Common myeloid progenitor, CD34-positive (primary cell): ENCODE measurements around the gene CCDC171.

Experiments used
- CTCF ChIA-PET: fragments of 350-600 bp; sonication (Branson Sonifier 250); formaldehyde crosslinking; loops from one replicate; lab custom pipeline; 2021; ENCODE audit warnings: antibody characterized with exemption; lab: Charles Lee
- POLR2A ChIA-PET: fragments of 350-600 bp; sonication (Branson Sonifier 250); formaldehyde crosslinking; loops from one replicate; lab custom pipeline; 2021; ENCODE audit warnings: antibody characterized with exemption; lab: Charles Lee
- DNase-seq, 3 donors: peaks; one replicate each; pipeline versions ENCODE4 v3.0.0 to v3.0.0-alpha.2; 2013
- H3K27ac ChIP-seq, 2 experiments: 1 replicate in 1 of 2; 2 replicates in 1 of 2; pipeline ENCODE4 v1.7.0; 2013; ENCODE audit warnings: inconsistent platforms in 2 of 2, low read length in 2 of 2, mild to moderate bottlenecking in 2 of 2, low read depth in 1 of 2, moderate library complexity in 1 of 2; ENCODE audit not compliant: severe bottlenecking in 2 of 2, insufficient read depth in 1 of 2, poor library complexity in 1 of 2
- H3K27me3 ChIP-seq, 5 experiments: replicated peaks in 2 of 5; 1 replicate in 3 of 5; 2 replicates in 2 of 5; pipeline versions ENCODE4 v1.6.1 to v1.7.0; 2013; ENCODE audit warnings: low read length in 4 of 5, mild to moderate bottlenecking in 2 of 5, moderate library complexity in 2 of 5, inconsistent platforms in 1 of 5; ENCODE audit not compliant: insufficient read depth in 5 of 5, control insufficient read depth in 4 of 5
- H3K36me3 ChIP-seq, 4 experiments: 1 replicate in 2 of 4; 2 replicates in 2 of 4; pipeline versions ENCODE4 v1.6.1 to v1.7.0; 2013; ENCODE audit warnings: low read length in 3 of 4, control low read depth in 1 of 4, mild to moderate bottlenecking in 1 of 4; ENCODE audit not compliant: control insufficient read depth in 4 of 4, insufficient read depth in 4 of 4
- H3K4me1 ChIP-seq, 4 experiments: 1 replicate in 3 of 4; 2 replicates in 1 of 4; pipeline versions ENCODE4 v1.6.1 to v1.7.1; 2013; ENCODE audit warnings: low read length in 3 of 4, mild to moderate bottlenecking in 3 of 4, control low read depth in 1 of 4, inconsistent platforms in 1 of 4, moderate library complexity in 1 of 4; ENCODE audit not compliant: control insufficient read depth in 4 of 4, insufficient read depth in 4 of 4; ENCODE audit errors: control extremely low read depth in 1 of 4
- H3K4me3 ChIP-seq, 7 experiments: 1 replicate in 4 of 7; 2 replicates in 3 of 7; pipeline versions ENCODE4 v1.5.1 to v1.7.0; 2013; ENCODE audit warnings: mild to moderate bottlenecking in 7 of 7, low read length in 6 of 7, moderate library complexity in 6 of 7, inconsistent platforms in 2 of 7, low read depth in 2 of 7, control low read depth in 1 of 7; ENCODE audit not compliant: insufficient read depth in 4 of 7, control insufficient read depth in 1 of 7; ENCODE audit errors: extremely low read depth in 1 of 7
- H3K9me3 ChIP-seq, 5 experiments: 1 replicate in 4 of 5; 2 replicates in 1 of 5; pipeline versions ENCODE4 v1.6.1 to v1.7.1; 2013; ENCODE audit warnings: low read length in 4 of 5, mild to moderate bottlenecking in 2 of 5, inconsistent platforms in 1 of 5, low read depth in 1 of 5, moderate library complexity in 1 of 5; ENCODE audit not compliant: control insufficient read depth in 4 of 5, insufficient read depth in 2 of 5; ENCODE audit errors: control extremely low read depth in 1 of 5
- WGBS: methylation state at CpG from one replicate; pipeline ENCODE4 v1.1.5; 2013; ENCODE audit not compliant: insufficient coverage; 5-methylcytosine and 5-hydroxymethylcytosine counted together

Gene CCDC171

GRCh38 chr9:15736569-15736968, 183.7 kb downstream of the CCDC171 start:
- H3K27me3 ChIP-seq = no peaks in the 10 kb centered on the region
- 97% methylated on average over 6 of the region's 6 CpGs for WGBS
- no peak for DNase-seq
- H3K4me3 ChIP-seq = no peak overlapping the region
- no peaks in the 10 kb centered on the region for H3K4me1 ChIP-seq
- H3K9me3 ChIP-seq = peaks cover 0 to 8% (median 1%) of the 10 kb centered on the region in 5 experiments
- H3K27ac ChIP-seq = no peak overlapping the region
- H3K36me3 ChIP-seq = peaks cover 0 to 16% (median 2%) of the 10 kb centered on the region in 4 experiments
- POLR2A ChIA-PET = no interaction called here
- CTCF ChIA-PET = no interaction called here

GRCh38 chr9:15738011-15738410, 185.2 kb downstream of the CCDC171 start:
- no peak overlapping the region for H3K27ac ChIP-seq
- CTCF ChIA-PET = no interaction called here
- DNase-seq = no peak
- no peaks in the 10 kb centered on the region for H3K4me1 ChIP-seq
- peaks cover 0 to 19% (median 1%) of the 10 kb centered on the region in 4 experiments for H3K36me3 ChIP-seq
- no peaks in the 10 kb centered on the region for H3K27me3 ChIP-seq
- no peak overlapping the region for H3K4me3 ChIP-seq
- peaks cover 0 to 6% (median 1%) of the 10 kb centered on the region in 5 experiments for H3K9me3 ChIP-seq
- 100% methylated on average over 1 of the region's 1 CpG for WGBS
- POLR2A ChIA-PET = no interaction called here

GRCh38 chr9:15741015-15741414, 188.2 kb downstream of the CCDC171 start:
- CTCF ChIA-PET = no interaction called here
- peaks cover 0 to 32% (median 3%) of the 10 kb centered on the region in 4 experiments for H3K36me3 ChIP-seq
- H3K4me1 ChIP-seq = no peaks in the 10 kb centered on the region
- H3K4me3 ChIP-seq = no peak overlapping the region
- peaks cover 0 to 8% (median 1%) of the 10 kb centered on the region in 5 experiments for H3K9me3 ChIP-seq
- POLR2A ChIA-PET = no interaction called here
- no peaks in the 10 kb centered on the region for H3K27me3 ChIP-seq
- no peak overlapping the region for H3K27ac ChIP-seq
- no CpG with 5 or more reads among the region's 2 CpGs for WGBS
- DNase-seq = no peak

DNA sequence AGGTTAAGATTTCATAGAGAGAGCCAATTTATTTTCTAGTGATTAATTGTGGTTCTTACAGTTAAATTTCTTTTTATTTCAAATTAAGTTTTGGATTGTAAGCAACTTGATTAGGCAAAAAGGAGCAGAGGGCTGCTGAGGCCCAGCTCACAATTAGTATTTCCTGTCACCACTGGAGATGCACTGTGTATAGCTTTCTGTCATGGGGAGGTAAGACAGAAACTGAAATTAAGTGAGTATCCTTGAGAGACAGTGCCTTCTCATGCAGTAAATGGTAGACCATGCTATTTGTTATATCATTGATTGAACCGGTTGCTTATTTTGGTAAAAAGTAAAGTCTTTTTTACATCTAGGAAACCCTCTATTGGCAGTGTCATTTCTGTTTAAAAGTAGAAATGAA, 190.7 kb downstream of the CCDC171 start:
- Histone ChIP-seq H3K4me3 (no peak overlapping the region), H3K27ac (no peak overlapping the region), H3K36me3 (peaks cover 6 to 52% (median 17%) of the 10 kb centered on the region in 4 experiments), H3K9me3 (peaks cover 0 to 27% (median 10%) of the 10 kb centered on the region in 5 experiments), H3K4me1 (no peaks in the 10 kb centered on the region), H3K27me3 (no peaks in the 10 kb centered on the region)
- ChIA-PET POLR2A (no interaction called here), CTCF (no interaction called here)
- no peak for DNase-seq
- no CpG with 5 or more reads among the region's 1 CpG for WGBS

DNA sequence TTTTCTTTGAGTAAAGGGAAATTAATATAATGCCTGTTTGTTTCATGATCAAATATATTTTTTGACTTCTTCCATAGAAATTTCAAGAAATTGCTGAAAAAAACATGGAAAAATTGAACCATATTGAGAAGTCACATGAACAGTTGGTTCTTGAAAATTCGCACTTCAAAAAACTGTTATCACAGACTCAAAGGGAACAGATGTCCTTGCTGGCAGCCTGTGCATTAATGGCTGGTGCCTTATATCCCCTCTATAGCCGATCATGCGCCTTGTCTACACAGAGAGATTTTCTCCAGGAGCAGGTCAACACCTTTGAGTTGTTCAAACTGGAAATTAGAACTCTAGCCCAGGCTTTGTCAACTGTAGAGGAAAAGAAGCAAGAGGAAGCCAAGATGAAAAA, 191.4 kb downstream of the CCDC171 start:
- no peak overlapping the region for H3K27ac ChIP-seq

DNA sequence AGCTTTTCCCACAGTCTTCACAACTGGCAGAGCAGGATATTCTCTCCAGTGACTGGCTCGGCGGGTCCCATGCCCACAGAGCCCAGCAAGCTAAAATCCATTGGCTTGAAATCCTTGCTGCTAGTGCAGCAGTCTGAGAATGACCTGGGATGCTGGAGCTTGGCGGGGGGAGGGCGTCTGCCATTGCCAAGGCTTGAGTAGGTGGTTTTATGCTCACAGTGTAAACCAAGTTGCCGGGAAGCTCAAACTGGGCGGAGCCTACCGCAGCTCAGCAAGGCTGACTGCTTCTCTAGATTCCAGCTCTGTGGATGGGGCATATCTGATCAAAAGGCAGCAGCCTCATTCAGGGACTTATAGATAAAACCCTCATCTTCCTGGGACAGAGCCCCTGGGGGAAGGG, 194.1 kb downstream of the CCDC171 start:
- ChIA-PET POLR2A (no interaction called here), CTCF (no interaction called here)
- WGBS = 93% methylated on average over 3 of the region's 7 CpGs
- no peak for DNase-seq
- Histone ChIP-seq H3K36me3 (peaks cover 6 to 46% (median 16%) of the 10 kb centered on the region in 4 experiments), H3K4me1 (no peaks in the 10 kb centered on the region), H3K27me3 (no peaks in the 10 kb centered on the region), H3K27ac (no peak overlapping the region), H3K9me3 (peaks cover 0 to 21% (median 9%) of the 10 kb centered on the region in 5 experiments), H3K4me3 (no peak overlapping the region)

More for the DNA sequence above, 191.4 kb downstream of the CCDC171 start:
- no peaks in the 10 kb centered on the region for H3K4me1 ChIP-seq
- 100% methylated on average over 3 of the region's 3 CpGs for WGBS
- DNase-seq = no peak
- H3K4me3 ChIP-seq = no peak overlapping the region
- ChIA-PET CTCF (no interaction called here), POLR2A (no interaction called here)
- peaks cover 6 to 52% (median 17%) of the 10 kb centered on the region in 4 experiments for H3K36me3 ChIP-seq
- no peaks in the 10 kb centered on the region for H3K27me3 ChIP-seq
- peaks cover 0 to 24% (median 10%) of the 10 kb centered on the region in 5 experiments for H3K9me3 ChIP-seq

DNA sequence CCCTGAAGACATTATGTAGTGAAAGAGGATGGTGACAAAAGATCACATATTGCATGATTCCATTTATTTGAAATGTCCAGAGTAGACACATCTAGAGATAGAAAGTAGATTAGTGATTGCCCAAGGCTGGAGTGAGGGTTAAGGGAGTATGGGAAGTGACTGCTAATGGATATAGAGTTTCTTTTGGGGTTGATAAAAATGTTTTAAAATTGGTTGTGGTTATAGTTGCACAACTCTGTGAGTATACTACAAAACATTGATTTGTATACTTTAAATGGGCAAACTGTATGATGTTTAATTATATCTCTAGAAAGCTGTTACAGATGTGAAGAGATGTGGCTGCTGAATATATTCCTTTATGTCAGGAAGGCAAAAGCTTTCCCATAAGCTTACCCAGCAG, 202.8 kb downstream of the CCDC171 start:
- CTCF ChIA-PET = no interaction called here
- POLR2A ChIA-PET = interaction anchor here (0.5 kb wide), 1 partner anchor 1766 kb away, joined by 3 read pairs; no protein-coding TSS in a partner anchor

More for the DNA sequence above, 202.8 kb downstream of the CCDC171 start:
- H3K9me3 ChIP-seq = peaks cover 0 to 4% (median 0%) of the 10 kb centered on the region in 5 experiments
- H3K4me3 ChIP-seq = no peak overlapping the region
- no peaks in the 10 kb centered on the region for H3K27me3 ChIP-seq
- no peaks in the 10 kb centered on the region for H3K4me1 ChIP-seq
- DNase-seq = no peak
- no peak overlapping the region for H3K27ac ChIP-seq
- H3K36me3 ChIP-seq = peaks cover 0 to 5% (median under 1%) of the 10 kb centered on the region in 4 experiments
